Measurements from ENCODE around the gene MTHFD2L.
"Not testable (repeated sequence)": the region's sequence is repeated elsewhere in the genome, so short reads cannot be mapped to it uniquely, and the experiment has no call there.

Gene MTHFD2L

DNA sequence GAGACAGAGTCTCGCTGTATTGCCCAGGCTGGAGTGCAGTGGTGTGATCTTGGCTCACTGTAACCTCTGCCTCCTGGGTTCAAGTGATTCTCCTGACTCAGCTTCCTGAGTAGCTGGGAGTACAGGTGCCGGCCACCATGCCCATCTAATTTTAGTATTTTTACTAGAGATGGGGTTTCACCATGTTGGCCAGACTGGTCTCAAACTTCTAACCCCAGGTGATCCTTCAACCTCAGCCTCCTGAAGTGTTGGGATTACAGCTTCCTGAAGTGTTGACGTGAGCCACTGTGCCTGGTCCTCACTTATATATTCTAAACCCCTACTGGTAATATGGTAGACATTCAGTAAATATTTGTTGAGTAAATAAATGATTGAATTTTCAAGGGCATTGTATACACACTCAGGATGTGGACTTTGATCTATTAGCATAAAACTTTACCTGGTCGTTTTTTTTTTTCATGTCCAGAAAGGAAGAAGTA is 33.0 kb downstream of the MTHFD2L start:
- no peak for DNase-seq

DNA sequence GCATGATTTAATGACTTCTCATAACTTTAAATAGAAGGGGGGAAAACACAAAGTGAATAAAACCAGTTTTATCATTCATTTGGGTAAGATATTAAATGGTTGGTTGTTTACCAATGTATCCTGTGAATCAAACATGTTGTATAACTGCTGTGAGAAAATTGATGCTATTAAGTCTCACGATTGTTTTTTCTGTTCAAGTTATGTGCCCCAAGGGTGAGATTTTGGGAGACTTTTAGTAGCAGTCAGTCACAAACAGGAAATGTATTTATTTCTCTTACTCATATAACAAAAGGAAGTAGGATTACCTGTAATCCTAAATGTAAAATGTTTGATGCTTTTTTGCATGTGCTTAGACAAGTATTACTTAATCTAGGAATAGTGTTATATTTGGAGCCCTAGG is 39.2 kb downstream of the MTHFD2L start:
- DNase-seq = no peak

DNA sequence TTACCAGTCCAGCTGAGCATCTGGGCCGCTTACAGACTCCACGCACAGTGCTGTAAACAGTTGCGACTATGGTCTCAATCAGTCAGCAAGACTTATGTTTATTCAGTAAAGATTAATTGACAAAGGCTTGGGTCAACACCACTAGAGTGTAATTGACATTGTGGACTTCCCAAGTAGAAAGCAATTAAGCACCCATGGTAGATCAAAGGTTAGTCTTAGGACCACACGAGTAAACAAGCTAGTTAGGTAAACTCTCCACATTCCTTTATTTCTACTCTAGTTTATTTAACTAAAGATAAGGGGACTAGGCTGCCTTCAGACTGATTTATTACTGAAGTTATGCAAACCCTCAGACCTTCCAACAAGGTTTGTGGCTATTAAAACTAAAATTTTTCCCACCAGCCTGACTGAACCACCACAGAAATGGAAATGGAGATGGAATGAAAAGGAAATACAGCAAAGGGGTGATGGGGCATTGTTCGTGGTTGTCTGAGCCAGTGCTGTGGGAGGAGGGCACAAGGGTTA is 44.2 kb downstream of the MTHFD2L start:
- no peak for DNase-seq

DNA sequence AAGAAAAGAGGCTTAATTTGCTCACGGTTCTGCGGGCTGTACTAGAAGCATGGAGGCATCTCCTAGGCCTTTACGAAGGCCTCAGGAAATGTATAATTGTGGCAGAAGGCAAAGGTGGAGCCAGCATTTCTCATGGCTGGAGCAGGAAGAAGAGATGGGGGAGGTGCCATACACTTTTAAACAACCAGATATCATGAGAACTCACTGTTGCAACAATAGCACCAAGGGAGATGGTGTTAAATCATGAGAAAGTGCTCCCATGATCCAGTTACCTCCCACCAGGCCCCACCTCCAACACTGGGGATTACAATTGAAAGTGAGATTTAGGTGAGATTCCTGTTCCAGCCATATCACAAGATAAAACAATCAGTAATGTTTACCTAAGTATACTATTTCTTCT is 45.5 kb downstream of the MTHFD2L start:
- DNase-seq = no peak

DNA sequence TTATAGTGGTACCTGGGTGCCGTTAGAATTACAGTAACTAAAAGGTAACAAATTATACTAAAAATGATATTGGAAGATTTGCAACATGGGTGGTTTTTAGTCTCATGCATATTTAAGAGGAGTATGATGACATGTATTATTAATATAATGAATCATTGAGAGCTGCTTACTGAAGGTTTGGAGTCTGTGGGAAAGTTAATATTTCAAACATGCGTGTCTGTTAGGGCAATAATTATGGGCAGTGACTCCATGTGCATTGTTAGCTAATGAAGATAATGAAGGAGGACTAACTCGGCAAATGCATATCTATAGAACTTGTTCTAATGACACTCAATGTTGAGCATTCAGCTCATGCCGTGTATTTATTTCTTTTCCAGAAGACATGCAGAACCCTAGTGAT is 47.1 kb downstream of the MTHFD2L start:
- no peak for DNase-seq

DNA sequence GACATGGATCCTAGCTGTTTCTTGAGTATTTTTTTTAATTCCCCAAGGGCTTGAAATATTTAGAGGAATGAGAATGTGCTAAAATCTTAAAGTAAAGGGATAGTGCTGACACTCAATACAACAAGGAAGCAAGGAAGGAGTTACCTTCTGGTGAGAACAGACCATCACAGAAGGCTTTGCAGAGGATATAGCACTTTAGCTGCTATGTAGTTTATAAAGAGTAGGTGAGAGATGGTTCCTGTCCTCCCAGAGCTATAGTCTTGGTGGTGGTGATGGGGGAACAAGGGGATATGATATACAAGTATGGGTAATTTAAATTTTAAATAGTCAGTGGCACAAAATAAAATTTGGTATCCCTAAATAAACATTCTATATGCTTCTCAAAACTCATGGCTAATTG is 47.6 kb downstream of the MTHFD2L start:
- DNase-seq = no peak

DNA sequence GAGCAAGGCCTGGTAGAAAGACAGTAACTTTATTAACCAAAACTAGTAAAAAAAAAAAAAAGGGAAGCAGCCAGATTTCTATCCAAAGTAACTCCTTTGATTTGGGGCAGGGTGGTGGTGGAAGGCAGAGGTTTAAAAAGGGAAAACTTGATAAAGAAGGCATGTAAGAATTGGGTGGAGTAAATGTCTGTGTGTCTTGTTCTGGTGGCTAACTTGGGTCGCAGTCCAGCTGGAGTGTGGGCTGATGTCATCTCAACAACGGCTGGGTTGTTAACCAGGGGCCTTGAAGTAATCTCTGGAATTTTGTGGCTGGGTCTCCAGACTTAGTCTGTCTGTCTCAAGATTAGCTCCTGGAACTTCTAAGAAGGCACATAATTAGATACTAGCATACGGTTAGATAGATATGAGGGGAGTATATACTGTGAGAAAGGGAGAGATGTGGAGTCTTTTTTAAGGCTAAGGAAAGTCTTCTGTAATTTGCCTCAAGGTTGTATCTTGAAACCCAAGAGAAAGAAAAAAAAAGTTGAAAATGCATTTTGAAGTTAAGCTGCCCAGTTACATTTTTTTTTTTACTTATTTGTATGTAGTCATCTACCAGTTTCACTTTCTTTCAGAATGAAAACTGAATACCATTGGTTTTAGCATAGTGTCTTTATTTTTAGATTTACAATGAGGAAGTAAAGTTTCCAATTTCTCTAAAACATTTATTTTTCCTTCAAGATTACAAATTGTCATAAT is 48.3 kb downstream of the MTHFD2L start:
- DNase-seq = no peak

DNA sequence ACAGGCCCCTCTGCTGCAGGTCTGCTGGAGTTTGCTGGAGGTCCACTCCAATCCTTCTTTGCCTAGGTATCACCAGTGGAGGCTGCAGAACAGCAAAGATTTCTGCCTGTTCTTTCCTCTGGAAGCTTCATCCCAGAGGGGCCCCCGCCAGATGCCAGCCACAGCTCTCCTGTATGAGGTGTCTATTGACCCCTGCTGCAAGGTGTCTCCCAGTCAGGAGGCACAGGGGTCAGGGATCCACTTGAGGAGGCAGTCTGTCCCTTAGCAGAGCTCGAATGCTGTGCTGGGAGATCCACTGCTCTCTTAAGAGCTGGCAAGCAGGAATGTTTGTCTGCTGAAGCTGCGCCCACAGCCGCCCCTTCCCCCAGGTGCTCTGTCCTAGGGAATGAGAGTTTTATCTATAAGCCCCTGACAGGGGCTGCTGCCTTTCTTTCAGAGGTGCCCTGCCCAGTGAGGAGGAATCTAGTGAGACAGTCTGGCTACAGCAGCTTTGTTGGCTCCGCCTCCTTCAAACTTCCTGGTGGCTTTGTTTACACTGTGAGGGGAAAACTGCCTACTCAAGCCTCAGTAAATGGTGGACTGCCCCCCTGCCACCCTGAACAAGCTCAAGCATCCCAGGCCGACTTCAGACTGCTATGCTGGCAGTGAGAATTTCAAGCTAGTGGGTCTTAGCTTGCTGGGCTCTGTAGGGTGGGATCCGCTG is 56.7 kb downstream of the MTHFD2L start:
- not testable (repeated sequence) for DNase-seq

DNA sequence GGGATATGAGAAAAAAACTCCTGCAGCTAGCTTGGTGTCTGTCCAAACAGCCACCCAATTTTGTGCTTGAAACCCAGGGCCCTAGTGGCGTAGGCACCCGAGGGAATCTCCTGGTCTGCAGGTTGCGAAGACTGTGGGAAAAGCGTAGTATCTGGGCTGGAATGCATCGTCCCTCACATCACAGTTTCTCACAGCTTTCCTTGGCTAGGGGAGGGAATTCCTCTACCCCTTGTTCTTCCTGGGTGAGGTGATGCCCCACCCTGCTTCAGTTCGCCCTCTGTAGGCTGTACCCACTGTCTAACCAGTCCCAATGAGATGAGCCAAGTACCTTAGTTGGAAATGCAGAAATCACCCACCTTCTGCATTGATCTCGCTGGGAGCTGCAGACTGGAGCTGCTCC is 57.3 kb downstream of the MTHFD2L start:
- DNase-seq = not testable (repeated sequence)

DNA sequence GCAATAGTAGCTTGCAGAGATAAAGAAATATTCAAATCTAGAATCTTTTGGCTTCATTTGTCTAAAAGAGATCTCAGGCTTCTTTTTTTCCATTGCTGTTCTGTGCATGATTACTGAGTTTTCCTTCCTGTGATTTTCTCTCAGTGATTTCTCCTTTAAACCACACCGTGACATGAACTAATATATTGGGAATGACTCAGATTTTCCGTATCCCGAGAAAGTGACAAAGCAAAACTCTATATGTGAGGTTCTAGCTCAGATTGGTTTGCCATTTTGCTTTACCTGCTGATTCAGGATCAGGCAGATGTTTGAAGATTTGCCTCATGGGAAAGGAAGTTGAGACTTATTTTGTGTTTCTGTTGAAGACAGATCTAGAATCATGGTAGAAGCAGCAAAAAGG is 59.4 kb downstream of the MTHFD2L start:
- DNase-seq = no peak

DNA sequence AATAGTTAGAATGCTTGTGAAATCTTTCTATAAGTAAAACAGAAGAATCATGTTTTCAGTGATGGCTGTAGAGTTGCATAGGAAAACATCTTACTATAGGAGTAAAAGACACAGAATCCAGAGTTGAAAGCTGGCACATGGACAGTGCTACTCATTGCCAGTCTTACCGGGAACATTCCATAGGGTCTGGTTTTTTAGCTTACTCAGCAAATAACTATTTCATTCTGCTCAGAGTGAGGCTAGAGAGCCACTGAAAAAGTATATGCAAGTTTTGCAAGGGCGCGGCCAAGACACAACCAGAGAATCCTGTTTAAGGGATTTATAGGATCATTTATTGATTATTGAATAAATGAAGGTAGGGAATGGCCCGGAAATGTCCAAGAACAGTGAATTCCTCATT is 60.3 kb downstream of the MTHFD2L start:
- no peak for DNase-seq

DNA sequence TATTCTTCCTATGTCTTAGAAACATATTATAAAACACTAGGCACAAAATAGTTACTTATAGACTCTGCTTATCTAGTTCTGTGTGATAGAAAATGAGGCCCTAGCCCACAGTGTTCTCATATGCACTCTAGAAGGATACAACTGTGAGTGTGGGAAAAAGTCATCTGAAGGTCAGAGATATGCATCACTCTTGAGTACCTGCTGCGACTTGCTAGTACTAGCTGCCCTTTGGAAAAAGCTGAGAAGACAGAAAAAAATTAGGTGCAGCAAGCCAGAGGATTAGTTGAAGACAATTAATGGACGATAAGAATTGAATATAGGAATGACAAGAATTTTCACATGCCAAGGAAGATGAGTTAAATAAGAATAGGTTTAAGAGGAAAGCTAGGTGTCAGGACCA is 61.3 kb downstream of the MTHFD2L start:
- DNase-seq = no peak

DNA sequence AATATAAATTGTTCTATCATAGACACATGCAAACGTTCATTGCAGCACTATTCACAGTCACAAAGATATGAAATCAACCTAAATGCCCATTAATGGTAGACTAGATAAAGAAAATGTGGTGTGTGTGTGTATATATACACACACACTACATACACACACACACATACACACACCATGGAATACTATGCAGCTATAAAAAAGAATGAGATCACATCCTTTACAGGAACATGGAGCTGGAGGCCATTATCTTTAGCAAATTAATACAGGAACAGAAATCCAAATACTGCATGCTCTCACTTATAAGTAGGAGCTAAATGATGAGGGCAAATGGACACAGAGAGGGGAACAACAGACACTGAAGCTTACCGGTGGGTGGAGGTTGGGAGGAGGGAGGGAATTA is 65.2 kb downstream of the MTHFD2L start:
- DNase-seq = no peak

DNA sequence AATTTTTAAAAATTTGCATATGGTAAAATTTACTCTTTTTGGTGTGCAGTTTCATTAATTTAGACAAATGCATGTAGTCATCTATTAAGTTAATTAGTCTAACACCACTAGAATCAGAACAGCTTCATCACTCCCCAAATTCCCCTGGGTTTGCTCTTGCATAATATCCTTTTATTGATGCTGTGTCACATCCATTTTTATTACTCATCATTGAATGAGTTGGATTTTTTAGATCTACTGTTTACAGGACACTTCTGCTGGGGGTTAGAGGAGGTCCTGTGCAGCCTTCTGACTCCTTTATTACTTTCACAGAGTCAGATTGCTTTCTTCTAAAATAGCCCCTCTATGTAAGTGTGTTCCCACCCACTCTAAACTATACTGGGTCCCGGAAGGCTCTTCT is 65.9 kb downstream of the MTHFD2L start:
- no peak for DNase-seq

DNA sequence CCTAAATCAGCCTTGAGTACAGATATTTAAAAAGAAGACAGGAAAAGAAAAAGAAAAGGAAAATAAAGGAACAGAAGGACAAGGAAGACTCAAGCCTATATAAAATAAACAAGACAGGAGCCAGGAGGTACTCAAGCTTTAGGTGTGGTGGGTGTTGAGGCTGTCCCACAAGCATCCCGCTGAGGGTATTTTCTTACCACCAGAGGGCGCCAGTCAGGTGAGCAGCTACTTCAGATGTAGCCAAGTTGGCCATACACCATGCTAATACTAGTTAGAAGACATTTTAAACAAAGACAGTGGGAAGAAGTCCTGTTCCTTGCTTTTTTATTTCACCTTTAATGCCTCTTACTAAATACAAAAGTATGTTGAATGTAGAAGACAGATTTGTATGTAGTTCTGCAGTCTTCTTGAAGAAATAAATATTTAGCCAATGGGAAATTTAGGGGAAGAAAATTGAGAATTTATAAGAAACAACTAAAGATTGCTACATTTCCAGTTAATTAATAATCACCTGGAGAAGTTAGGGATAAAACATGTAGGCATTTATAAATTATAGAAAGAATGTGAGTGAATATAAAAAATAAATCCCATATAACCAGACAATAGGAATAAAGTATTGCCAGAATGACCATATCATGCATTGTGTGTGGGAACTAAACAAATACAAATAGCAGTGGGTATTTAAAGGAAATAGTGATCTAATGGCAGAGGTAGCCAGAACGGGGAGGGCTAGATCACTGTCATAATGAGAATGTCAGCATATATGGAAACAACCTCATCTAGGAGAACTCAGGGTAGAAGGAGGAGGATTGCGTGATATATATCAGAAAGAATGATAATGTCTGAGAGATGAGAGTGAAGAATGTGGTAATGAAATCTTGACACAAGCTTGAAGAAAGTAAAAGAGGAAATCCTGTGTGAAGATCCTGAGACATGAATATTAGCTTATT is 71.0 kb downstream of the MTHFD2L start:
- DNase-seq = peak; percentile 46

DNA sequence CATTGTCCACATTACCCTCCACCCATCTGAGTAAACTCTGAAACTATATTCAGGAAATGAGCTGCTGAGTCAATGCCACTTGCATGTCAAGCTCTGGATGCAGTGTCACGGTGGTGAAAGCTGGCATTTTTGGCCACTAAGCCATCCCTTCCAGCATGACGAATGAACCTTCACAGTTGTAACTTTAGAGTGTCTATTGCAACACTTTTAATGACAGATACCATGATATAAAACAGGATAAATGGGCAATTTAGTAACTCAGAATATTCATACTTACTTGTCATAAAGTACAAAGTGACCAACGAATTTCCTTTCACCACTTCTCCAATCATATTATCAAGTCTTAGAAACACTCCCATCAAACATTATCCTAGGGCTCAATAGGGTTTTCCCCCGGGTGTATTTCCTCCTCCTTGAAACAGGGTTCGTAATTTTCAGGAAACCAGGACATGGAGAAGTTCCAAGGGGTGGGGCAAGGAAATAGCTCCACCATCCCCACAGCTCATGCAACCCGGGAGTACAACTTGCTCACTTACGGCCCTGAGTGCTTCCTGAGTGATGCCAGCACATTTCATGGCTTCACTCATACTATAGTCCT is 73.1 kb downstream of the MTHFD2L start:
- no peak for DNase-seq

DNA sequence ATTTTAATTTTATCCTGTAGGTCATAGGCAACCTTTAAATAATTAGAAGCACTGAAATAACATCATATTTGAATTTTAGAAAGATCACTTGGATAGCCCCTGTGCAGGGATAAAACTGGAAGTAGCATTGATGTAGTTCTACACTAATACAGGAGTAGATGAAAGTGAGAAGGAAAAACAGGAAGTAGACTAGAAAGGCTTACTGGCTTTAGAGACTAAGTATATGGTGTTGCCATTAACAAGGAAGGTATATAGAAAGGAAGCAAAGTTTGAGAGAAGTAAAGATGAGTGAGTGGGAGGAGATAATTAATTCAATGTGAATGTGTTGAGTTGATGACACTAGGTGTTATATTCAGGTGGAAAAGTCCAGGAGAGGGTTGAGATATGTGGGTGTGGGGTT is 77.2 kb downstream of the MTHFD2L start:
- no peak for DNase-seq

DNA sequence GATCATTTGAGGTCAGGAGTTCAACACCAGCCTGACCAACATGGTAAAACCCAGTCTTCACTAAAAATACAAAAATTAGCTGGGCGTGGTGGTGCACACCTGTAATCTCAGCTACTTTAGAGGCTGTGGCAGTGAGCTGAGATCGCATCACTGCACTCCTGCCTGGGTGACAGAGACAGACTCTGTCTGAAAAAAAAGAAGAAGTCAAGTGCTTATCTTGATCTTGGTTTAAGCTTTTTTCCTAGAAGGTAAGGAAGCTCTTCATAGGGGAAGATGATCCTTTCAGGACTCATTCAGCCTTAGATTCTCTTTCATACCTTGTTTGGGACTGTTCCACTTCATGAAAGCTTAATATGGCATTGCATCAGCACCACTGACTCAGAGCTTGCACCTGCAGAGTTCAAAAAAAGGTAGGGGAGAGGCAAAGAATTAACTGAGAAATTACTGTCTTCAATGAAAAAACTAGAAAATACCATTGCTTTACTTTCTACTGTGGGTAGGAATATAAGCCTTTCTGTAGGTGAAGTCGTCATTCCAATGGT is 79.6 kb downstream of the MTHFD2L start:
- no peak for DNase-seq

DNA sequence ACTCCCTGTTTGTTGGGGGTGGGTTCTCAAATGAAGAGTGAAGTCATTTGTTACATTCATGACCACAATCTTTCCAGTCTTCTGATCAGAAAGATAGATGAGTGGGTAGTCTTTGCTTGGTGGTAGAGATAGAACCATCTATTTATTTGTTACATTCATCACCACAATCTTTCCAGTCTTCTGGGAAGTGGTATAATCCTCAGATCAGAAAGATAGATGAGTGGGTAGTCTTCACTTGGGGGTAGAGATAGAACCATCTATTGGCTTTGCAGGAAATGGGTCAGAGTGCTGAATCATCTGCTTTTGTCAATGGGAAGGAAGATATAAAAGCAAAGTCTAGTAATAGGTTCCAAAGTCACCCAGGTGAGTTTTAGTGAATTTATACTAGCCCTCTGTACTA is 86.1 kb downstream of the MTHFD2L start:
- no peak for DNase-seq

DNA sequence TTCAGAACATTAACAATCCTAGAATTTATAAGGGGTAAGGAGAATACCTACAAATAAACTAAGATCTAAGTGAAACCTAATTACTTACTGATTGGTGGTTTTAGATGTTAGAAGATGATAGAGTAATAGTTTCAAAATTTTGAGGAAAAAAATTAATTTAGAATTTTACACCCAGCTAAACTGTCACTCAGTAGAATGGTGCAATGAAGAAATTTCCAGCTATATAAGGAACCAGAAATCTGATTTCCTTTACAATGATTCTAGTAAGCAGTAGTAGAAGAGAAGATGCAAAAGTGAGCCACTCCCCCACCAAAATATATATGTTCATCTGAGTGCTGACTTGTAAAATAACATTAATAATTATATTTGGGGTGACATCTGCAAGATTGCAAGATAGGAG is 95.0 kb downstream of the MTHFD2L start:
- no peak for DNase-seq

DNA sequence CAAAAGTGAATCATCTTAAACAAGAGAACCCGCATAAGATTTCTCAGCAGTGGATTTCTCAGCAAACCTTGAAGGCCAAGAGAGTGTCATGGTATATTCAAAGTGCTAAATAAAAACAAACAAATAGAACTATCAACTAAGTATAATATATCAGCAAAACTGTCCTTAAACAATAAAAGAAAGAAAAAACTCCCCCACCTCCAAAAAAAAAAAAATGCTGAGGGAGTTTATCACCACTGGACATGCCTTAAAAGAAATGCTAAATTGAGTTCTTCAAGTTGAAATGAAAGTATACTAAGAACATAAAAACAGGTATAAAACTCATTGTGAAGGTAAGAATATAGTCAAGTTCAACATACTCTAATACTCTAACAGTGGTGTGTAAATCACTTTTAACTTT is 96.5 kb downstream of the MTHFD2L start:
- DNase-seq = no peak

DNA sequence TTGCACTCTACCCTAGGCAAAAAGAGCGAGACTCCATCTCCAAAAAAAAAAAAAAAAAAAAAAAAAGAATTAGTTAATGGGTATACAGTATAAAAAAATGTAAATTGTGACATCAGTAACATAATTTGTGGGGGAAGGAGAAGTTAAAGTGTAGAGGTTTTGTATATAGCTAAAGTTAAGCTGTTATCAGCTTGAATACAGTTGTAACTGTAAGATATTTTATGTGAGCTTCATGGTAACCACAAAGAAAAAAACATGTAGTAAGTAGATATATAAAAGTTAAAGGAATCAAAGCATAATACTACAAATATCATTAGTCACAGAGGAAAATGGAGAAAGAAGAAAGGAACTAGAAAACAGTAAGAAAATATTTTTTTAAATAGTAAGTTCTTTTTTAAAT is 97.2 kb downstream of the MTHFD2L start:
- DNase-seq = no peak

DNA sequence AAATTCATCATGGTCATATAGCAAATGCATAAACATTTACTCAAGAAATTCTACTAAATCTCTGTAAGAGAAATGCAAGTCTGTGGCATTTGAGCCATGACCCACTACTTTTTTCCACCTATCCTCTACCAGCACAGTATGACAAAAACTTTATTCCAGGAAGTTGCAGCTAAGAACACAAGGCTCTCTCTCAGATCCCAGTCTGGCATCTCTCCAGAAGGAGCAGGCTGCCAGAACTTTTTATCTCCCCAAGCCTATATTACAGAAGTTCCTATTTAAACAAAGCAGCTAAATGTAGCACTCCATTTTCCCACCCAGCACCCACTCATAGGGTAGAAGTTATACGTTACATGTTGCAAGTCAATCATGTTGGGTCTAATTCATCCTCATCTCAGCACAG is 101.0 kb downstream of the MTHFD2L start:
- no peak for DNase-seq

Measured in NCI-H1436 (cell line).